GM19328 (cell line): ENCODE data around the gene KDSR.

Experiments used
- ATAC-seq: cut with Tn5 transposase; IDR thresholded peaks from one replicate; pipeline ENCODE4 v1.9.1; 2021; ENCODE audit warnings: mild to moderate bottlenecking, moderate library complexity; ENCODE audit not compliant: unreplicated experiment

KDSR gene

DNA sequence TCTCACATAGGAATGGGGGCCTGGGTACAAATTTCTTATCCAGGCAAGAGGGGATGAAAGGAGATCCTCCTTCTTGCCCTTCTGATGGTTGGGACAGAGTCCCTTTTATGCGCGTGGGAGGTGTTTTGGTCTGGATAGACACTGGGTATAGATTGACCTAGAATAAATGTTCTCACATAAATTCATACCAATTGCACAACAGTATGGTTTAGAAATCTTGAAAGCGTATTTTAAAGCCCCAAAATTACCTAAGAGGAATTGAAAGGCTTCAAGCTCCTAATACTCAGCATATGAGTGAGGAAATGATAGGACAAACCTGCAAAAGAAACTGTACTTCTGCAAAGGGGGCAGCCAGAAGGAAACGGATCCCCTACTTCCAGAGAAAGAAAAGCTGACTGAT, 44.8 kb downstream of the KDSR start:
- ATAC-seq: no peak

- ATAC-seq: no peak
Observed at GRCh38 chr18:63321291-63321690, 45.7 kb downstream of the KDSR start.

- ATAC-seq: no peak
Observed at GRCh38 chr18:63320975-63321265, 46.1 kb downstream of the KDSR start.

DNA sequence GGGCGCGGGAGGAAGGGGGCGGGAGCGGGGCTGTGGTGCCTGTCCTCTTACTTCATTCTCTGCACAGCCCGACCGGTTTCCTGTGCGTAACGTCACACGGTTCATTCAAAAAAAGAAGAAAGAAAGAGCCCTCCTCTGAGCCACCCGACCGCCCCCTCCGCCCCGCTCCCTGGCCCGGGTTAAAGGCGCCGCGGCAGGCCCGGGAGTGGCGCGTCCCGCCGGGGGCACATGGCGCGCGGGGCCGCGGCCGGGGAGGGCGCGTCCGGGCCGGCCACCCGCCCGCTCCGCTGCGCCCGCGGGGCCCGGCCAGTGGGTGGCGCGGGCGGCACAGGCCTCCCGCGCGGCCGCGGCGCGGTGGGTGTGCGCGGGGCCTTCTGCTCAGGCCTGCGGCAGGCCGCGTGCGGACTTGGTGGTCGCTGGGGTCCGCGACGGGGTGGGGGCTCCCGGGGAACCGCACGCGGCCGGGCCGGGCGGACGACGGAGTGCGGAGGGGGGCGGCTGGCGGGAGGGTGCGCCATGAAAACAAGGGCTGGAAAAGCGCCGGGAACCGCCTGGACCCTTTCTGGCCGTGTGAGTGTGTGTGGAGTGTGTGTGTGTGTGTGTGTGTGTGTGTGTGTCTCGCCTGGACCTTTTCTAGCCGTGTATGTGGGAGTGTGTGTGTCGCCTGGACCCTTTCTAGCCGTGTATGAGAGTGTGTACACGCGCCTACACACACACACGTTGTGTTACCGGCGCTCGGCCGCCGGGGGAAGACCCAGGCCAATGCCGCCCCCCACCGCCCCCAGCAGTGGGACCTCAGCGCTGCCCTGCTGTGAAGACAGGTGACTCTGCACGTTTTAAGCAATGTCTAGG, 46.7 kb downstream of the KDSR start:
- ATAC-seq: peak; percentile 60

DNA sequence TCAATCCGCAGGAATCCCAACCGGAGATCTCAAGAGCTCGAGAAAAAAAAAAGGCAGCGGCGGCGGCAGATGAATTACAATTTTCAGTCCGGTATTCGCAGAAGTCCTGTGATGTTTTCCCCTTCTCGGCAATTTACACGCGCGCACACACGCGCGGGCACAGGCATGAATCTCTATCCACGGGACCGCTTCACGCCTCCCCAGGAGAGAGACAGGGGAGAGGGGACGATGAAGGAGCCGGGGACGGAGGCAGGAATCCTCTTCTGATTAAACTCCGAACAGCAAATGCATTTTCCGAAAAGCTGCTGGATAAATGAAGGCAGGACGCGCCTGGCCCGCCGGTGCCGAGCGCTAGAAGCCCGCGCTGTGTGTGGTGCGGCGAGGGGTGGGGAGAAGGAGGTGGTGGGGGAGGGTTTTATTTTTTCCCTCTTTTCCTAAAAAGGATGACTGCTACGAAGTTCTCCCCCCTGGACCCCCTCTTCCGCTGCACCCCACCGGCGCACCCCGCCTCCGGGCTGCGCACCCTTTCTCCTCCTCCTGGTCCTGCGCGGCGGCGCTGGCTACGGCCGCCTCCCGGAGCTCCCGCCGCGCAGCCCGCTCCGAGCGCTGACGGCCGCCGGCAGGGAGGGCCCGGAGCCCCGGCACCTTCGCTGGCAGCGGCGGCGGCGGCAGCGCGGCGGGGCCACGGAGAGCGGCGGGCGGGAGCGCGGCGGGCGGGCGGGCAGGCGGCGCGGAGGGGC, 47.5 kb downstream of the KDSR start, which contains the start of gene BCL2:
BCL2 (minus strand) TSS at position 387 of the 740 bp plus-strand sequence.
- ATAC-seq: peak; percentile 19

DNA sequence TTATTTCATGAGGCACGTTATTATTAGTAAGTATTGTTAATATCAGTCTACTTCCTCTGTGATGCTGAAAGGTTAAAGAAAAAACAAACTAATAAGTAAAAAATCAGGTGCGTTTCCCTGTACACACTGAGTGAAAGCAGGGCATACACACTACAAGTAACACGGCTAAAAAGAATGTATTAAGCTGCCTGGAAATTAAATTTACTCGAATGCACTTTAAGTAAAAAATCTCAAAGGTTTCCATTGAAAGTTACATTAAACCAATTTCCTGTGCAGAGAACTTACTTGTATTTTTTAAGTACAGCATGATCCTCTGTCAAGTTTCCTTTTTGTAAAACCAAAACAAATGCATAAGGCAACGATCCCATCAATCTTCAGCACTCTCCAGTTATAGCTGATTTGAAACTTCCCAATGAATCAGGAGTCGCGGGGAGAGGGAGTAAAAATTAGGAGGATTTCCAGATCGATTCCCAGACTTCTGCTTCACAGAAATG, 48.1 kb downstream of the KDSR start:
- ATAC-seq: no peak

GRCh38 chr18:63317982-63318888, 48.8 kb downstream of the KDSR start:
- peak; percentile 40 for ATAC-seq

DNA sequence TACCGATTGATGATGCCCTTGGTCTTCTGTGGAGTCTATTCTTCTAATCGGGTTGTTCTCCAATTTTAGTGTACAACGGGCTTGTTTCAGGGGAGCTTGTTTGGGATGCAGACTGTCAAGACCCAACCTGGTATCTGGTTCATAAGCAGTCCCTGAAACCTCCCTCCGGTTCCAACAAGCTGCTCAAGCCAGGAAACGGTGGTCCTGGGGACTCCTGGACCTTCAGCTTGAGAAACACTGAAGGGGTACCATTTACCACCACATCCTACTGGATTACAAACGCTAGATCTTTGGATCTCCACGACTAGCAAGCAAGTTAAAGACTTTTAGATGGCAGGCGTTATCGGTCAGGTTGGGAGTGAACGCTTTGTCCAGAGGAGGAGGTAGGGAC, 49.5 kb downstream of the KDSR start:
- ATAC-seq: no peak

DNA sequence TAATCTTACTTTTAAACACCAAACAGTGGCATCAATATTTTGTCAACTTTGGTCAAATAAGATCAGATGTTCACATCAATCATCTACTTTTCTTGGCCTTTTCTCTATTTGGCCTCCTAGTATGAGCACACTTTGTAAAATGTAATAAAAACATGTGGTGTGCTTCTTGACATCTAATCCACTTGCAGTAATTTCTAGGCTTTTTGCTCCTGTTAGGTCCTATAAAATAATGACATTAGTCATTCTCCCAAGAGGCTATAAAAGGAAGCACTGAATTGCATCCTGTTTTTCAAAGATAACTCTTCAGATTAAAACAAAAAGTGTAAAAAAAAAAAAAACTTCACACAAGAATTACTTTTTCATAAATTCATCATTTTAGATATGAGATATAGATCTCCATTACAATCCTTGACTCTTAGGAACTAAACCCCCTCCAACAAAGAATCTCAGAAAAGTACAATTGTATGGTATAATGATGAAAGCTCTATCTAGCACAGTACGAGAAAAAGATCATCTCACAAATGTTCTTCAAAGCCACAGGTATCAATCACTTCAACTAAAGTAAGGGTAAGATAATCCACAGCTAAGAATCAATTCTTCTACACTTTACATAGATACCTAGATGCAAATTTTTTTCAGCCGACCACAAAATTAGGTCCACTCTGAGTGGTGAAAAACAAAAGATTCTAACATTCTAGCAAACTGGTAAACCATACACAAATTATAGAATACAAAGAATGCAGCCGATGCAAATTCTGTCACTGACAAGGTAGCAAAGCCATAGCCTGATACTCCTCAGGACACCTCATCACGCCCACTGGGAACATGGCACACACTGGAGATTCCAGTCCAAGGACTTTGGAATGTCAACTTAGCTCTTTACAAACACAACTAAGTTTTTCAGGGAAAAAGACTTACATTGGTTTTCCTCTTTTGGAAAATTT, 50.1 kb downstream of the KDSR start:
- ATAC-seq: no peak

DNA sequence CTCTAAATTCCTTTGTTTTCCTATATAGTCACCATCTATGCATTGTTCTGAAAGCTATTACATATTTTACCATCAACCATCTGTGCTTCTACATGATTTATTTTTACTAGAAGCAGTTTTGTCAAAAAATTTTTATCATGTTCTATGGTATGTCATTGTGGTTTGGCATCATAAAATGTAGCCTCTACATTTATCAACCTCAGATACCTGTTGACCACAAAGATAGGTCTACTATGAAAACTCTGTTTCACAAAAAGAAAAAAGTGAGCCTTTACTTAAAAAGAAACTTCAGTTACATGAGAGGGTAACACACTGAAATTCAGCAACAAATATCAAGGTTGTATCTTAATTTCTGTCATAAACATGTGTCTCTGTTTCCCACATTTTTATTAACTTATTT, 51.1 kb downstream of the KDSR start:
- ATAC-seq: no peak

DNA sequence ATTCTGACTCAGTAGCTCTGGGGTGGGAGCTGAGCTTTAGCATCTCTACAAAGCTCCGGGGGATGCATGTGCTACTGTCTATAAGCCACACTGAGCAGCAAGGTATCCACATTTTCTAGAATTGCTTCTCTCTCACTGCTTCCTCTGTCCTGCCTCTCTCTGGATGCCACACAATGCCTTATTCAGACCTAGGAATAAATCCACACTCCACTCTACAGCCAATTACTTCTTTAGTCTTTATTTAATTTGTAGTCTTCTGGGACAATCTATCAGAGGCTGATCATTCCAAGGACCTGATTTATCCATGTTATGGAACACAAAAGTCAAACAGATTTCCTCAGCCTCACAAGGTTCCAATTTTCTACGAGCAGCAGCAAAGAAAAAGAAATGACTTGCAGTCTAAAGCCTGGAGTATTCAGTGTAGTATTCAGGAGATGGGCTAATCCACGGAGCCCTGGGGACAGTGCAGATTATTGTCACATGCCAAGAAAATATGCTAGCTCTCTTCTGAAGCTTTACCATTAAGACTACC, 51.8 kb downstream of the KDSR start:
- no peak for ATAC-seq

GRCh38 chr18:63314062-63314790, 52.8 kb downstream of the KDSR start:
- no peak for ATAC-seq

GRCh38 chr18:63313396-63313917, 53.5 kb downstream of the KDSR start:
- ATAC-seq: no peak

GRCh38 chr18:63312737-63313395, 54.1 kb downstream of the KDSR start:
- no peak for ATAC-seq

DNA sequence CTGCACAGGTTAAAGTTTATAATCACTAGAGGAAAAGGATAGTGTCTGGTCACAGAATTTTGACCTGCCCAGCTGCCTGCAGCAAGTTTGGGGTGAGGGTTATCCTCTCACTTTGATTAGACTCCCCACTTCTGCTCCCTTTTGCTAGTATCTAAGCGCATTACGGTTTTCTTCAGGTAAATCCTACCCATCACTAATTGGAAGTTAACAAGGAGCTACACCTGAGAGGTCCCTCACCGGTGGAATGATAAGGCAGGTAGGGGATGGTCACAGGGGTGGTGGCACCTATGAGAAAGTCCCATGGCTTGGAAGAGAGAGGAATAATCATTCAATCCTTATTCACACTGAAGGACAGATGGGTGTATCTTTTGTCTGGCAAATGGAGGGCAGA, 55.0 kb downstream of the KDSR start:
- ATAC-seq: no peak

DNA sequence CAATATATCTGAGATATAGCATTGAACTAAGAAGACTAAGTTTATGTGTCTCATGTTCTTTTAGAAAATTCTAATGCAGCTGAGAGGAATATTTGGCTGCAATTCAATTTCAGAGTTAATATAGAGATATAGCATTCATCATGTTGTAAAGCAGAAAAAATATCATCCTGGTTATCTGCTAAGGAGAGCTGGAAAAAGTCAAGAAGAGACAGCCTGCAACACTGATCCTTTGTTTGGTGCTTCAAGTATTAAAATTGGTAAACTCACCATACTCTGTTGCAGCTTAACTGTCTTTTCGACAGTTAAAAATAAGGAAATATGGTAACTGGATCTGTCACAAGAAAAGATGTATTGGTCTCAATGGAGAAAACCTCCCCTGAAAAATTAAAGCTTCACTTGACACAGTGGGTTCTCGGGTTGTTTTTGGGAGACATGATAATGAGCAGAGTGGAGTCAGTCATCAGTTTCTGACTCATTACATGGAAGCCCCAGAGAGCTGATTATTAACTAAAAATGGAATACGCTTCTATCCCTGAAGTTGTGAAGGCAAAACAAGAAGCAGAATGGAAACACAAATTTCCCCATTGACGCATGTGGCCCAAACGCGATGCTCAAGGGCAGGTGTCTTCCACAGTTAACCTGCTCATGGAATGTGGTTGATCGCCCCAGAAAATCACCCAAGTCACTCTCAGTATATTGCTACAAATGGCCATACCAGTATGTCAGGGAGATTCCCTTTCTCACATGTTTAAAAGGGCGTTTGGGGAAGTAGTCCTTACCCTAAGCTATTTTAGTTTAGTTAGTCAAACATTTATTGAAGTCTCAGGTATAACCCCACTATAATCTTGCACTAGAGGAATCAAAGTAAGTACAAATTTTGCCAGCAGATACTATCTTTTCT, 55.6 kb downstream of the KDSR start:
- peak; percentile 50 for ATAC-seq

- no peak for ATAC-seq
Observed at GRCh38 chr18:63309422-63309821, 57.6 kb downstream of the KDSR start.
